K562 (cell line): ENCODE results near the gene PYGO2. TPM values are rescaled to one million over a fixed set of nuclear protein-coding genes. Genes with fewer than 3 reads are reported as not detected.
A peak's percentile ranks its signal among the peaks of the same experiment; 100 is the strongest.

Source experiments
- AFF1 ChIP-seq, 2 experiments: fragments of 450-650 bp; IDR thresholded peaks; 2 replicates each; pipeline ENCODE4 v1.6.1; 2018; ENCODE audit warnings: mild to moderate bottlenecking in 2 of 2, low read depth in 1 of 2; ENCODE audit not compliant: partially characterized antibody in 2 of 2
- C11orf30 ChIP-seq: fragments of 450-650 bp; IDR thresholded peaks from 2 replicates; pipeline ENCODE4 v1.6.1; 2016; ENCODE audit warnings: low read depth, mild to moderate bottlenecking
- CREB3L1 ChIP-seq: fragments of 450-650 bp; IDR thresholded peaks from 2 replicates; pipeline ENCODE4 v1.6.1; 2014; ENCODE audit warnings: low read depth, mild to moderate bottlenecking, moderate library complexity, borderline replicate concordance
- EP400 ChIP-seq: fragments of 450-650 bp; IDR thresholded peaks from 2 replicates; pipeline ENCODE4 v1.6.1; 2017; ENCODE audit warnings: antibody characterized with exemption, mild to moderate bottlenecking, moderate library complexity
- FOXP1 ChIP-seq: sonication (generic); formaldehyde crosslinking; IDR thresholded peaks from 2 replicates; pipeline ENCODE4 v1.8.0; 2022; ENCODE audit warnings: mild to moderate bottlenecking, missing genetic modification reagents
- GMEB1 ChIP-seq: fragments of 250-450 bp; sonication (Bioruptor Pico); IDR thresholded peaks from 2 replicates; pipeline ENCODE4 v1.4.0; 2020; ENCODE audit warnings: mild to moderate bottlenecking
- HDAC8 ChIP-seq: fragments of 450-650 bp; IDR thresholded peaks from 2 replicates; pipeline ENCODE4 v1.6.1; 2016; ENCODE audit warnings: mild to moderate bottlenecking, missing genetic modification characterization, moderate library complexity, missing compliant biosample characterization
- NRF1 ChIP-seq, 2 experiments: fragments of 450-650 bp; IDR thresholded peaks in 1 of 2; conservative IDR thresholded peaks in 1 of 2; 2 replicates each; pipeline ENCODE4 v1.6.1; 2014; ENCODE audit warnings: mild to moderate bottlenecking in 2 of 2
- SMAD4 ChIP-seq: fragments of 250-450 bp; sonication (Bioruptor Pico); conservative IDR thresholded peaks from 2 replicates; pipeline ENCODE4 v1.8.0; 2021; ENCODE audit warnings: inconsistent platforms, mild to moderate bottlenecking, moderate library complexity
- TAF1 ChIP-seq: IDR thresholded peaks from 2 replicates; pipeline ENCODE4 v1.6.1; 2011; ENCODE audit warnings: mild to moderate bottlenecking, low read length, moderate library complexity; ENCODE audit not compliant: insufficient read depth, control insufficient read depth, severe bottlenecking; ENCODE audit errors: extremely low read depth
- ZNF253 ChIP-seq: fragments of 250-450 bp; sonication (Bioruptor Pico); conservative IDR thresholded peaks from 2 replicates; pipeline ENCODE4 v1.6.1; 2021; ENCODE audit warnings: mild to moderate bottlenecking
- ZNF764 ChIP-seq: fragments of 250-450 bp; sonication (Bioruptor Pico); IDR thresholded peaks from 2 replicates; pipeline ENCODE4 v1.4.0; 2020; ENCODE audit warnings: low read depth, mild to moderate bottlenecking, moderate library complexity
- polyA plus RNA-seq, 8 experiments: library from polyadenylated mRNA; depleted of rRNA in 4 of 8; stranded (reverse) in 5 of 8; unstranded in 3 of 8; fragments of >200 nt; fragmentation: Nextera tagmentation in 2 of 8; fragmentation: Illumina TruSeq in 1 of 8; extraction: Ambion mirVana in 2 of 8; extraction: Trizol in 1 of 8; gene quantifications; 2 replicates each; pipeline versions ENCODE4 v1.2.1 to v1.2.3, GENCODE V29; 2011 to 2014; ENCODE audit warnings: inconsistent platforms in 1 of 8, missing spikeins in 1 of 8
- total RNA-seq, 7 experiments: library from RNA; depleted of rRNA in 6 of 7; stranded (reverse); fragments of >200 nt in 6 of 7; fragmentation: Illumina TruSeq in 2 of 7; extraction: Trizol in 2 of 7; gene quantifications; 2 replicates each; pipeline versions ENCODE4 v1.2.1 to v1.2.3, GENCODE V29; 2011 to 2021; ENCODE audit warnings: low replicate concordance in 1 of 7
- TF ChIP-seq, protein P1 (sequence below): sonication (generic); formaldehyde crosslinking; IDR thresholded peaks from 2 replicates; pipeline ENCODE4 v1.8.0; 2022; ENCODE audit warnings: mild to moderate bottlenecking, low read depth, missing genetic modification reagents
- TF ChIP-seq, protein P2 (sequence below): fragments of 450-650 bp; formaldehyde crosslinking; IDR thresholded peaks from 2 replicates; pipeline ENCODE4 v1.4.0; 2020; ENCODE audit warnings: mild to moderate bottlenecking
- TF ChIP-seq, protein P3 (sequence below): sonication (generic); formaldehyde crosslinking; IDR thresholded peaks from 2 replicates; pipeline ENCODE4 v1.4.0; 2020; ENCODE audit warnings: mild to moderate bottlenecking, missing genetic modification reagents

The PYGO2 gene
- total and polyA plus RNA-seq, 9 of the 15 experiments (the other 6 are each of a cell fraction or from before 2014, with no cell fraction given), result 8.3 to 36.2 (median 18.2) TPM

- TF ChIP-seq CREB3L1, result peak; percentile 82
- TF ChIP-seq, protein P1, sequence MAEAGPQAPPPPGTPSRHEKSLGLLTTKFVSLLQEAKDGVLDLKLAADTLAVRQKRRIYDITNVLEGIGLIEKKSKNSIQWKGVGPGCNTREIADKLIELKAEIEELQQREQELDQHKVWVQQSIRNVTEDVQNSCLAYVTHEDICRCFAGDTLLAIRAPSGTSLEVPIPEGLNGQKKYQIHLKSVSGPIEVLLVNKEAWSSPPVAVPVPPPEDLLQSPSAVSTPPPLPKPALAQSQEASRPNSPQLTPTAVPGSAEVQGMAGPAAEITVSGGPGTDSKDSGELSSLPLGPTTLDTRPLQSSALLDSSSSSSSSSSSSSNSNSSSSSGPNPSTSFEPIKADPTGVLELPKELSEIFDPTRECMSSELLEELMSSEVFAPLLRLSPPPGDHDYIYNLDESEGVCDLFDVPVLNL (CRISPR knock-in tag), result peak; percentile 90
- peak; percentile 88; the same call in 1 of the 2 replicates for TF ChIP-seq EP400
- TF ChIP-seq, protein P2, sequence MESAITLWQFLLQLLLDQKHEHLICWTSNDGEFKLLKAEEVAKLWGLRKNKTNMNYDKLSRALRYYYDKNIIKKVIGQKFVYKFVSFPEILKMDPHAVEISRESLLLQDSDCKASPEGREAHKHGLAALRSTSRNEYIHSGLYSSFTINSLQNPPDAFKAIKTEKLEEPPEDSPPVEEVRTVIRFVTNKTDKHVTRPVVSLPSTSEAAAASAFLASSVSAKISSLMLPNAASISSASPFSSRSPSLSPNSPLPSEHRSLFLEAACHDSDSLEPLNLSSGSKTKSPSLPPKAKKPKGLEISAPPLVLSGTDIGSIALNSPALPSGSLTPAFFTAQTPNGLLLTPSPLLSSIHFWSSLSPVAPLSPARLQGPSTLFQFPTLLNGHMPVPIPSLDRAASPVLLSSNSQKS (CRISPR knock-in tag), result no peak
- TF ChIP-seq GMEB1, result no peak
- peak; percentile 10 to 50; a peak in 1 of 4 replicates for TF ChIP-seq NRF1 (conservative IDR thresholded peaks at IDR 0.05 in 1 of 2, IDR thresholded peaks at IDR 0.05 in 1 of 2)
- no peak for TF ChIP-seq ZNF764 (CRISPR knock-in tag)
- peak; percentile 97 for TF ChIP-seq FOXP1 (CRISPR knock-in tag)
- 0 out of 2 replicates have a peak, but pooled peaks have one; percentile 3 for TF ChIP-seq C11orf30
- TF ChIP-seq, protein P3, sequence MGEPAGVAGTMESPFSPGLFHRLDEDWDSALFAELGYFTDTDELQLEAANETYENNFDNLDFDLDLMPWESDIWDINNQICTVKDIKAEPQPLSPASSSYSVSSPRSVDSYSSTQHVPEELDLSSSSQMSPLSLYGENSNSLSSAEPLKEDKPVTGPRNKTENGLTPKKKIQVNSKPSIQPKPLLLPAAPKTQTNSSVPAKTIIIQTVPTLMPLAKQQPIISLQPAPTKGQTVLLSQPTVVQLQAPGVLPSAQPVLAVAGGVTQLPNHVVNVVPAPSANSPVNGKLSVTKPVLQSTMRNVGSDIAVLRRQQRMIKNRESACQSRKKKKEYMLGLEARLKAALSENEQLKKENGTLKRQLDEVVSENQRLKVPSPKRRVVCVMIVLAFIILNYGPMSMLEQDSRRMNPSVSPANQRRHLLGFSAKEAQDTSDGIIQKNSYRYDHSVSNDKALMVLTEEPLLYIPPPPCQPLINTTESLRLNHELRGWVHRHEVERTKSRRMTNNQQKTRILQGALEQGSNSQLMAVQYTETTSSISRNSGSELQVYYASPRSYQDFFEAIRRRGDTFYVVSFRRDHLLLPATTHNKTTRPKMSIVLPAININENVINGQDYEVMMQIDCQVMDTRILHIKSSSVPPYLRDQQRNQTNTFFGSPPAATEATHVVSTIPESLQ (CRISPR knock-in tag), result peak; percentile 99
- TF ChIP-seq SMAD4 (CRISPR knock-in tag), result no peak; the same call in 1 of the 2 replicates
- TF ChIP-seq HDAC8 (tag), result peak; percentile 84
- peak; percentile 50 for TF ChIP-seq TAF1
- peak in 1 of 2 experiments; percentile 49 for TF ChIP-seq AFF1 (IDR thresholded peaks at IDR 0.05; ENCODE audit: low read depth in 1 of 2, partially characterized antibody in 2 of 2)
- TF ChIP-seq ZNF253 (CRISPR knock-in tag), result no peak
Observed at GRCh38 chr1:154936555-154937084, 25.0 kb downstream of the PYGO2 start, which contains the start of gene PMVK (continued).
